H1 (cell line): ENCODE results near the gene CHCHD3. TPM values are rescaled to one million over a fixed set of nuclear protein-coding genes. Genes with fewer than 3 reads are reported as not detected.
A peak's percentile ranks its signal among the peaks of the same experiment; 100 is the strongest.

ENCODE experiments used
- KDM1A ChIP-seq: fragments of 200-600, 300-600 bp; sonication (generic); IDR thresholded peaks from 2 replicates; pipeline ENCODE4 v1.7.1; 2016; ENCODE audit warnings: mild to moderate bottlenecking, low read length, borderline replicate concordance
- polyA plus RNA-seq, 7 experiments: library from polyadenylated mRNA; depleted of rRNA in 3 of 7; stranded (reverse) in 5 of 7; unstranded in 2 of 7; fragments of >200 nt in 5 of 7; fragments of 200-250 nt in 2 of 7; gene quantifications; 1 replicate in 5 of 7; 2 replicates in 1 of 7; 4 replicates in 1 of 7; pipeline versions ENCODE4 v1.2.1 to v1.2.3, GENCODE V29; 2011 to 2013; ENCODE audit warnings: missing spikeins in 2 of 7, mixed read lengths in 2 of 7
- total RNA-seq: library from RNA; stranded (reverse); fragmentation: NEBNext Ultra II Directional; extraction: Animal tissue kit (Norgen Biotek cat#: 25700); gene quantifications from 2 replicates; pipeline ENCODE4 v1.2.1, GENCODE V29; 2021
- TF ChIP-seq, protein P1 (sequence below): fragments of 300-600 bp; sonication (generic); IDR thresholded peaks from 2 replicates; pipeline ENCODE4 v1.7.1; 2012; ENCODE audit warnings: low read length, moderate library complexity, mild to moderate bottlenecking, inconsistent platforms; ENCODE audit not compliant: insufficient replicate concordance
- TF ChIP-seq, protein P2 (sequence below), 3 experiments: IDR thresholded peaks; 1 replicate in 2 of 3; 2 replicates in 1 of 3; pipeline versions ENCODE4 v1.5.1 to v1.6.1; 2011; ENCODE audit warnings: low read length in 3 of 3, mild to moderate bottlenecking in 3 of 3, inconsistent platforms in 2 of 3, low read depth in 1 of 3, moderate library complexity in 1 of 3; ENCODE audit not compliant: insufficient read depth in 1 of 3; ENCODE audit errors: control extremely low read depth in 1 of 3

CHCHD3 gene
- total and polyA plus RNA-seq, 2 of the 8 experiments (the other 6 are each of a cell fraction or from before 2014, with no cell fraction given): 42.9 to 137 TPM

DNA sequence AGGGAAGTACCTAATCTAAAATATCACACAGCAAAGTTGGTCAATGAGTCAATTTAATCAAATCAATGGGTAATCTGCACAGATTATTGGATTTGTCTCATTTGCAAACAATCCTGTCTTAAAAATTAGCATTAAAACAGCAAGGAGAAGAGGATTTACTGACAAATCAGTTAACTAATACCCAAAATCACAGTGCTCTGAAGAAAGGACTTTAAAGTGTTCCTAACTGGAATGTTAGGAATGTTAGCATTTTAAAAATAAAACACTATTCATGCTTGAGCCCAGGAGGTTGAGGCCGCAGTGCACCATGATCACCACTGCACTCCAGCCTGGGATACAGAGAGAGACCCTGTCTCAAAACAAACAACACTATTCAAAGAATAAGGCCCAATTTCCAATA is 83.1 kb downstream of the CHCHD3 start (continued):
- TF ChIP-seq, protein P1, sequence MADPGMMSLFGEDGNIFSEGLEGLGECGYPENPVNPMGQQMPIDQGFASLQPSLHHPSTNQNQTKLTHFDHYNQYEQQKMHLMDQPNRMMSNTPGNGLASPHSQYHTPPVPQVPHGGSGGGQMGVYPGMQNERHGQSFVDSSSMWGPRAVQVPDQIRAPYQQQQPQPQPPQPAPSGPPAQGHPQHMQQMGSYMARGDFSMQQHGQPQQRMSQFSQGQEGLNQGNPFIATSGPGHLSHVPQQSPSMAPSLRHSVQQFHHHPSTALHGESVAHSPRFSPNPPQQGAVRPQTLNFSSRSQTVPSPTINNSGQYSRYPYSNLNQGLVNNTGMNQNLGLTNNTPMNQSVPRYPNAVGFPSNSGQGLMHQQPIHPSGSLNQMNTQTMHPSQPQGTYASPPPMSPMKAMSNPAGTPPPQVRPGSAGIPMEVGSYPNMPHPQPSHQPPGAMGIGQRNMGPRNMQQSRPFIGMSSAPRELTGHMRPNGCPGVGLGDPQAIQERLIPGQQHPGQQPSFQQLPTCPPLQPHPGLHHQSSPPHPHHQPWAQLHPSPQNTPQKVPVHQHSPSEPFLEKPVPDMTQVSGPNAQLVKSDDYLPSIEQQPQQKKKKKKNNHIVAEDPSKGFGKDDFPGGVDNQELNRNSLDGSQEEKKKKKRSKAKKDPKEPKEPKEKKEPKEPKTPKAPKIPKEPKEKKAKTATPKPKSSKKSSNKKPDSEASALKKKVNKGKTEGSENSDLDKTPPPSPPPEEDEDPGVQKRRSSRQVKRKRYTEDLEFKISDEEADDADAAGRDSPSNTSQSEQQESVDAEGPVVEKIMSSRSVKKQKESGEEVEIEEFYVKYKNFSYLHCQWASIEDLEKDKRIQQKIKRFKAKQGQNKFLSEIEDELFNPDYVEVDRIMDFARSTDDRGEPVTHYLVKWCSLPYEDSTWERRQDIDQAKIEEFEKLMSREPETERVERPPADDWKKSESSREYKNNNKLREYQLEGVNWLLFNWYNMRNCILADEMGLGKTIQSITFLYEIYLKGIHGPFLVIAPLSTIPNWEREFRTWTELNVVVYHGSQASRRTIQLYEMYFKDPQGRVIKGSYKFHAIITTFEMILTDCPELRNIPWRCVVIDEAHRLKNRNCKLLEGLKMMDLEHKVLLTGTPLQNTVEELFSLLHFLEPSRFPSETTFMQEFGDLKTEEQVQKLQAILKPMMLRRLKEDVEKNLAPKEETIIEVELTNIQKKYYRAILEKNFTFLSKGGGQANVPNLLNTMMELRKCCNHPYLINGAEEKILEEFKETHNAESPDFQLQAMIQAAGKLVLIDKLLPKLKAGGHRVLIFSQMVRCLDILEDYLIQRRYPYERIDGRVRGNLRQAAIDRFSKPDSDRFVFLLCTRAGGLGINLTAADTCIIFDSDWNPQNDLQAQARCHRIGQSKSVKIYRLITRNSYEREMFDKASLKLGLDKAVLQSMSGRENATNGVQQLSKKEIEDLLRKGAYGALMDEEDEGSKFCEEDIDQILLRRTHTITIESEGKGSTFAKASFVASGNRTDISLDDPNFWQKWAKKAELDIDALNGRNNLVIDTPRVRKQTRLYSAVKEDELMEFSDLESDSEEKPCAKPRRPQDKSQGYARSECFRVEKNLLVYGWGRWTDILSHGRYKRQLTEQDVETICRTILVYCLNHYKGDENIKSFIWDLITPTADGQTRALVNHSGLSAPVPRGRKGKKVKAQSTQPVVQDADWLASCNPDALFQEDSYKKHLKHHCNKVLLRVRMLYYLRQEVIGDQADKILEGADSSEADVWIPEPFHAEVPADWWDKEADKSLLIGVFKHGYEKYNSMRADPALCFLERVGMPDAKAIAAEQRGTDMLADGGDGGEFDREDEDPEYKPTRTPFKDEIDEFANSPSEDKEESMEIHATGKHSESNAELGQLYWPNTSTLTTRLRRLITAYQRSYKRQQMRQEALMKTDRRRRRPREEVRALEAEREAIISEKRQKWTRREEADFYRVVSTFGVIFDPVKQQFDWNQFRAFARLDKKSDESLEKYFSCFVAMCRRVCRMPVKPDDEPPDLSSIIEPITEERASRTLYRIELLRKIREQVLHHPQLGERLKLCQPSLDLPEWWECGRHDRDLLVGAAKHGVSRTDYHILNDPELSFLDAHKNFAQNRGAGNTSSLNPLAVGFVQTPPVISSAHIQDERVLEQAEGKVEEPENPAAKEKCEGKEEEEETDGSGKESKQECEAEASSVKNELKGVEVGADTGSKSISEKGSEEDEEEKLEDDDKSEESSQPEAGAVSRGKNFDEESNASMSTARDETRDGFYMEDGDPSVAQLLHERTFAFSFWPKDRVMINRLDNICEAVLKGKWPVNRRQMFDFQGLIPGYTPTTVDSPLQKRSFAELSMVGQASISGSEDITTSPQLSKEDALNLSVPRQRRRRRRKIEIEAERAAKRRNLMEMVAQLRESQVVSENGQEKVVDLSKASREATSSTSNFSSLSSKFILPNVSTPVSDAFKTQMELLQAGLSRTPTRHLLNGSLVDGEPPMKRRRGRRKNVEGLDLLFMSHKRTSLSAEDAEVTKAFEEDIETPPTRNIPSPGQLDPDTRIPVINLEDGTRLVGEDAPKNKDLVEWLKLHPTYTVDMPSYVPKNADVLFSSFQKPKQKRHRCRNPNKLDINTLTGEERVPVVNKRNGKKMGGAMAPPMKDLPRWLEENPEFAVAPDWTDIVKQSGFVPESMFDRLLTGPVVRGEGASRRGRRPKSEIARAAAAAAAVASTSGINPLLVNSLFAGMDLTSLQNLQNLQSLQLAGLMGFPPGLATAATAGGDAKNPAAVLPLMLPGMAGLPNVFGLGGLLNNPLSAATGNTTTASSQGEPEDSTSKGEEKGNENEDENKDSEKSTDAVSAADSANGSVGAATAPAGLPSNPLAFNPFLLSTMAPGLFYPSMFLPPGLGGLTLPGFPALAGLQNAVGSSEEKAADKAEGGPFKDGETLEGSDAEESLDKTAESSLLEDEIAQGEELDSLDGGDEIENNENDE: peak; percentile 75
- TF ChIP-seq, protein P2, sequence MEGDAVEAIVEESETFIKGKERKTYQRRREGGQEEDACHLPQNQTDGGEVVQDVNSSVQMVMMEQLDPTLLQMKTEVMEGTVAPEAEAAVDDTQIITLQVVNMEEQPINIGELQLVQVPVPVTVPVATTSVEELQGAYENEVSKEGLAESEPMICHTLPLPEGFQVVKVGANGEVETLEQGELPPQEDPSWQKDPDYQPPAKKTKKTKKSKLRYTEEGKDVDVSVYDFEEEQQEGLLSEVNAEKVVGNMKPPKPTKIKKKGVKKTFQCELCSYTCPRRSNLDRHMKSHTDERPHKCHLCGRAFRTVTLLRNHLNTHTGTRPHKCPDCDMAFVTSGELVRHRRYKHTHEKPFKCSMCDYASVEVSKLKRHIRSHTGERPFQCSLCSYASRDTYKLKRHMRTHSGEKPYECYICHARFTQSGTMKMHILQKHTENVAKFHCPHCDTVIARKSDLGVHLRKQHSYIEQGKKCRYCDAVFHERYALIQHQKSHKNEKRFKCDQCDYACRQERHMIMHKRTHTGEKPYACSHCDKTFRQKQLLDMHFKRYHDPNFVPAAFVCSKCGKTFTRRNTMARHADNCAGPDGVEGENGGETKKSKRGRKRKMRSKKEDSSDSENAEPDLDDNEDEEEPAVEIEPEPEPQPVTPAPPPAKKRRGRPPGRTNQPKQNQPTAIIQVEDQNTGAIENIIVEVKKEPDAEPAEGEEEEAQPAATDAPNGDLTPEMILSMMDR (IDR thresholded peaks at IDR 0.05; ENCODE audit: control extremely low read depth in 1 of 3, insufficient read depth in 1 of 3, low read depth in 1 of 3, low read length in 3 of 3): peak in 1 of 3 experiments; percentile 11; a peak in 1 of 4 replicates
- TF ChIP-seq KDM1A: no peak
